Measurements from ENCODE around the gene ESM1. TPM values are rescaled to one million over a fixed set of nuclear protein-coding genes. Genes with fewer than 3 reads are reported as not detected.

ESM1 gene
- total RNA-seq, 4 donors from 2014 or later = not detected

- TF ChIP-seq CTCF (IDR thresholded peaks at IDR 0.05) = no peak
- no peak for DNase-seq
- Histone ChIP-seq H3K9me3 (no peaks in the 10 kb centered on the region), H3K36me3 (no peaks in the 10 kb centered on the region), H3K27ac (no peak overlapping the region), H3K4me1 (no peaks in the 10 kb centered on the region), H3K27me3 (no peaks in the 10 kb centered on the region), H3K4me3 (no peak overlapping the region)
- intact Hi-C loops (cut with DNase I; ENCODE audit: low total_unique reads) (no loop called here), in situ Hi-C loops (cut with MboI; ENCODE audit: low pct_ligation_motif_present in 1 of 4, low pct_unique_long_range_greater_than_20kb in 1 of 4, low sequenced_read_pairs in 3 of 4) (no loop called here)
Observed at GRCh38 chr5:54964405-54964804, 21.0 kb downstream of the ESM1 start.

- Histone ChIP-seq H3K4me1 (no peaks in the 10 kb centered on the region), H3K27ac (no peak overlapping the region), H3K4me3 (no peak overlapping the region), H3K27me3 (no peaks in the 10 kb centered on the region), H3K9me3 (no peaks in the 10 kb centered on the region), H3K36me3 (no peaks in the 10 kb centered on the region)
- in situ Hi-C loops (cut with MboI; ENCODE audit: low pct_ligation_motif_present in 1 of 4, low pct_unique_long_range_greater_than_20kb in 1 of 4, low sequenced_read_pairs in 3 of 4) (no loop called here), intact Hi-C loops (cut with DNase I; ENCODE audit: low total_unique reads) (no loop called here)
- 46 to 60% methylated on average over 3 to 6 of the region's 6 CpGs for WGBS, 2 donors (ENCODE audit: low coverage in 1 of 2)
- no peak for TF ChIP-seq POLR2AphosphoS5 (IDR thresholded peaks at IDR 0.05)
- TF ChIP-seq EP300 (IDR thresholded peaks at IDR 0.05; ENCODE audit: low read depth) = no peak
- no peak for TF ChIP-seq POLR2A (IDR thresholded peaks at IDR 0.05)
- no peak for TF ChIP-seq CTCF (IDR thresholded peaks at IDR 0.05)
- peak; percentile 9 for DNase-seq
Observed at GRCh38 chr5:54959673-54960418, 25.5 kb downstream of the ESM1 start.

DNA sequence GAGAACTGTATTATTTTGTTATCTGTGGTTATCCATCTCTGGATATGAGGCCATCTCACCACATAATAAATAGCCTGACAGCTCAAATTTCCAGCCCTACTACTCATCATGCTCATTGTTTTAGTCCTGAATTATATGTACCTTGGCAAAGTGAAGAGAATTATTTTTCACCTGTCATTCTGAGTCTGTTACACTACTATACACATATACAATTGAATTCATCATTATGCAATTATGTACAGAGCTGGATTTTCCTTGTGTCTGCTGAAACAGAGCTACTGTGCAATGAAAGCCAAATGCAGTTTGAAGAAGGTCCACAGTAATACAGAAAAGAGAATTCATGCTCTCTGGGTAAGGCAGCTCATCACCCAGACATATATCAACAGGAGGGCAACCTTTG is 28.5 kb downstream of the ESM1 start:
- Histone ChIP-seq H3K36me3 (no peaks in the 10 kb centered on the region), H3K27ac (no peak overlapping the region), H3K27me3 (no peaks in the 10 kb centered on the region), H3K9me3 (no peaks in the 10 kb centered on the region), H3K4me3 (no peak overlapping the region), H3K4me1 (no peaks in the 10 kb centered on the region)
- intact Hi-C loops (cut with DNase I; ENCODE audit: low total_unique reads) (no loop called here), in situ Hi-C loops (cut with MboI; ENCODE audit: low pct_ligation_motif_present in 1 of 4, low pct_unique_long_range_greater_than_20kb in 1 of 4, low sequenced_read_pairs in 3 of 4) (no loop called here)
- TF ChIP-seq POLR2A (IDR thresholded peaks at IDR 0.05) (no peak), EP300 (IDR thresholded peaks at IDR 0.05; ENCODE audit: low read depth) (no peak), POLR2AphosphoS5 (IDR thresholded peaks at IDR 0.05) (no peak), CTCF (IDR thresholded peaks at IDR 0.05) (no peak)
- DNase-seq = no peak

DNA sequence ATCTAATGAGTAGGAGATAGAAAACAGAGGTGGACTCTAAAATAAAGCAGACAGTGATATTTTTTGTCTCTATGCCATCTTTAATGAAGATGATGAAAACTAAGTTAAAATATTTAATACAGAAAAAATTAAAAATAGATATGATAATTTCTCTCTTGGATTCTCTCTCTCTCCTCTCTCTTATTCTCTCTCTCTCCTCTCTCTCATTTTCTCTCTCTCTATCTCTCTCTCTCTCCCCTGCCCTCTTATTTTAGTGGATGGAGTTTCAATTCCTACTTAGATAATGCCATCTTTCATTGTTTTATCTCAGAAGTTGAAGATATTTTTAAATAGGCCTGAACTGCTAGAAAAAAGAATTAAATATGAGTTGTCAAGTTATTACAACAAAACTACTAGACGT is 38.2 kb downstream of the ESM1 start:
- Histone ChIP-seq H3K4me1 (no peaks in the 10 kb centered on the region), H3K36me3 (no peaks in the 10 kb centered on the region), H3K27me3 (no peaks in the 10 kb centered on the region), H3K9me3 (no peaks in the 10 kb centered on the region), H3K27ac (no peak overlapping the region), H3K4me3 (no peak overlapping the region)
- WGBS, 2 donors (ENCODE audit: low coverage in 1 of 2) = 49 to 78% methylated on average over 1 of the region's 1 CpG
- intact Hi-C loops (cut with DNase I; ENCODE audit: low total_unique reads) (no loop called here), in situ Hi-C loops (cut with MboI; ENCODE audit: low pct_ligation_motif_present in 1 of 4, low pct_unique_long_range_greater_than_20kb in 1 of 4, low sequenced_read_pairs in 3 of 4) (loop anchor here in 2 of 4 donors (25.0 kb wide), 1 partner anchor 190 kb away; no protein-coding TSS in a partner anchor)
- no peak for TF ChIP-seq EP300 (IDR thresholded peaks at IDR 0.05; ENCODE audit: low read depth)
- no peak for TF ChIP-seq POLR2A (IDR thresholded peaks at IDR 0.05)
- TF ChIP-seq POLR2AphosphoS5 (IDR thresholded peaks at IDR 0.05) = no peak
- no peak for TF ChIP-seq CTCF (IDR thresholded peaks at IDR 0.05)
- no peak for DNase-seq
